Heart left ventricle (tissue), 16 donors: ENCODE measurements around the gene HOXB2. TPM values are rescaled to one million over a fixed set of nuclear protein-coding genes. Genes with fewer than 3 reads are reported as not detected.
A peak's percentile ranks its signal among the peaks of the same experiment; 100 is the strongest.

ENCODE experiments used
- ATAC-seq, 4 donors: fragments of 200-7000 bp; cut with Tn5 transposase; one replicate each; pipeline ENCODE4 v1.9.1; 2020 to 2022; ENCODE audit warnings: moderate library complexity in 4 of 4, mild to moderate bottlenecking in 3 of 4, moderate number of reproducible peaks in 1 of 4
- DNase-seq, 5 donors: peaks; one replicate each; pipeline ENCODE4 v3.0.0-alpha.2; 2020
- H3K27ac ChIP-seq, 12 donors: fragments of 200-600 bp; sonication (generic) in 4 of 12; one replicate each; pipeline versions ENCODE4 v1.5.0 to v1.8.0; 2016 to 2022; ENCODE audit warnings: mild to moderate bottlenecking in 2 of 12
- H3K27me3 ChIP-seq, 9 donors: fragments of 200-600 bp; sonication (generic) in 2 of 9; one replicate each; pipeline versions ENCODE4 v1.5.1 to v1.8.0; 2016 to 2022; ENCODE audit warnings: mild to moderate bottlenecking in 3 of 9
- H3K36me3 ChIP-seq, 9 donors: fragments of 200-600 bp; sonication (generic) in 2 of 9; one replicate each; pipeline versions ENCODE4 v1.5.0 to v1.8.0; 2018 to 2022; ENCODE audit warnings: mild to moderate bottlenecking in 2 of 9
- H3K4me1 ChIP-seq, 12 donors: fragments of 200-600 bp; sonication (generic) in 4 of 12; one replicate each; pipeline versions ENCODE4 v1.5.0 to v1.8.0; 2016 to 2022; ENCODE audit warnings: mild to moderate bottlenecking in 3 of 12
- H3K4me3 ChIP-seq, 12 donors: fragments of 200-600 bp; sonication (generic) in 4 of 12; one replicate each; pipeline versions ENCODE4 v1.5.0 to v1.8.0; 2017 to 2022; ENCODE audit warnings: mild to moderate bottlenecking in 9 of 12, moderate library complexity in 4 of 12
- H3K9me3 ChIP-seq, 12 donors: fragments of 200-600 bp; sonication (generic) in 4 of 12; one replicate each; pipeline versions ENCODE4 v1.5.0 to v1.8.0; 2016 to 2022; ENCODE audit warnings: mild to moderate bottlenecking in 1 of 12
- POLR2A ChIP-seq, 2 donors: fragments of 450-650 bp; IDR thresholded peaks; one replicate each; pipeline ENCODE4 v1.6.1; 2017; ENCODE audit warnings: antibody characterized with exemption in 2 of 2, mild to moderate bottlenecking in 2 of 2, moderate library complexity in 2 of 2
- WGBS, 4 donors: extraction: QIAGEN DNeasy Blood & Tissue Kit in 2 of 4; methylation state at CpG; one replicate each; pipeline versions ENCODE4 v1.1.5 to v1.1.7; 2013 to 2018; 5-methylcytosine and 5-hydroxymethylcytosine counted together
- intact Hi-C, 10 donors: fragments of 100-400 bp; cut with DNase I; formaldehyde crosslinking; loops; one replicate each; pipeline versions ENCODE4 v1.11.1 to v1.14.2; 2022
- polyA plus RNA-seq, 2 donors: library from polyadenylated mRNA; stranded (reverse); fragments of 200-250 nt; gene quantifications; one replicate each; pipeline ENCODE4 v1.2.3, GENCODE V29; 2013
- total RNA-seq, 9 donors: library from RNA; depleted of rRNA in 2 of 9; stranded (reverse); fragments of >200 nt in 2 of 9; fragmentation: NEBNext Ultra II Directional in 3 of 9; extraction: Animal tissue kit (Norgen Biotek cat#: 25700) in 3 of 9; gene quantifications; one replicate each; pipeline versions ENCODE4 v1.1.0 to v1.2.4, GENCODE V29; 2016 to 2023
- TF ChIP-seq, protein P1 (sequence below), 12 donors: fragments of 200-600 bp; sonication (generic) in 4 of 12; IDR thresholded peaks; one replicate each; pipeline versions ENCODE4 v1.5.0 to v1.8.0; 2018 to 2022; ENCODE audit warnings: antibody characterized with exemption in 12 of 12, mild to moderate bottlenecking in 5 of 12
- donor health status: ischemic (EF 13 %, LVEDD 7.1; RV severe dilation, severe dysfunction).
- donor health status: healthy with polysubstance abuse.
- donor health status: DM: no; HTN: yes; CAD: no.
- donor health status: DM: no; HTN: no; CAD: no.
- donor health status: ischemic (EF 25% LVEDD 6.9; RV normal size, moderate dysfunction).
- donor health status: ischemic (EF 25% LVEDD 5.7; RV mildly dilated, moderate dysfunction).
- donor health status: healthy.
- donor health status: DM: yes; HTN: yes; CAD: no.
- donor health status: ischemic (EF 35%, LVEDD 5.7; RV mildly dilated, moderate dysfunction).
- donor health status: nonischemic (EF 11% LVEDD 7.7; RV severe dilation, severe dysfunction).
- donor health status: DM: yes; HTN: yes; CAD: no.
- donor health status: PGD.
- donor health status: ischemic (EF 29% LVEDD 5.4; RV normal size, mild dysfunction).
- donor health status: nonischemic (EF 23%, LVEDD 6.1; RV moderate dilation, normal function).

Gene HOXB2
- total and polyA plus RNA-seq, 11 donors, result 0.81 to 6.9 (median 3.0) TPM

DNA sequence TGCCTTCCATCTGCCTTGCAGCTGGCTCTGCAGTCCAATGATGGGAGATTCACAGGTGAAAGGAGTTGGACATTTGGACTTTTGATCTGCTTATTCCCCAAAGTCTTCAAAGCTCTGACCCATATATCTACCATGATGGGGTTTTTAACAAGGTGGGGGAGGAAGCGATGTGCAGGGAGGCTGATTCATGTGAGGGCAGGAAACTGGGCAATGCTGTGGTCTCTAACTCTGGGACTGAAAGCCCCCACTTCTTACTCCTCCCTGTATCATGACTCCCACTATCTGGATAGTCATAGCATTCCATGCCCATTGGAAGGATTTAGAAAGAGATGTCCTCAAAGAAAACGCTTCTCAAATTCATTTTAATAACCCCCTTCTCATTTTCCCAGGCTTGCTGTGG is 30.4 kb downstream of the HOXB2 start:
- ATAC-seq, result no peak
- peaks cover 0 to 3% (median 0%) of the 10 kb centered on the region in 12 donors for H3K4me1 ChIP-seq
- intact Hi-C loops, result no loop called here
- H3K4me3 ChIP-seq, result no peak overlapping the region
- H3K9me3 ChIP-seq, result no peaks in the 10 kb centered on the region
- H3K27me3 ChIP-seq, result peaks cover 0 to 91% (median 47%) of the 10 kb centered on the region in 9 donors
- TF ChIP-seq POLR2A (IDR thresholded peaks at IDR 0.05), result no peak
- TF ChIP-seq, protein P1, sequence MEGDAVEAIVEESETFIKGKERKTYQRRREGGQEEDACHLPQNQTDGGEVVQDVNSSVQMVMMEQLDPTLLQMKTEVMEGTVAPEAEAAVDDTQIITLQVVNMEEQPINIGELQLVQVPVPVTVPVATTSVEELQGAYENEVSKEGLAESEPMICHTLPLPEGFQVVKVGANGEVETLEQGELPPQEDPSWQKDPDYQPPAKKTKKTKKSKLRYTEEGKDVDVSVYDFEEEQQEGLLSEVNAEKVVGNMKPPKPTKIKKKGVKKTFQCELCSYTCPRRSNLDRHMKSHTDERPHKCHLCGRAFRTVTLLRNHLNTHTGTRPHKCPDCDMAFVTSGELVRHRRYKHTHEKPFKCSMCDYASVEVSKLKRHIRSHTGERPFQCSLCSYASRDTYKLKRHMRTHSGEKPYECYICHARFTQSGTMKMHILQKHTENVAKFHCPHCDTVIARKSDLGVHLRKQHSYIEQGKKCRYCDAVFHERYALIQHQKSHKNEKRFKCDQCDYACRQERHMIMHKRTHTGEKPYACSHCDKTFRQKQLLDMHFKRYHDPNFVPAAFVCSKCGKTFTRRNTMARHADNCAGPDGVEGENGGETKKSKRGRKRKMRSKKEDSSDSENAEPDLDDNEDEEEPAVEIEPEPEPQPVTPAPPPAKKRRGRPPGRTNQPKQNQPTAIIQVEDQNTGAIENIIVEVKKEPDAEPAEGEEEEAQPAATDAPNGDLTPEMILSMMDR (IDR thresholded peaks at IDR 0.05), result no peak
- no peak overlapping the region for H3K27ac ChIP-seq
- H3K36me3 ChIP-seq, result no peaks in the 10 kb centered on the region
- 69 to 81% (median 74%) methylated on average over 2 of the region's 2 CpGs for WGBS, 4 donors
- DNase-seq, result no peak

DNA sequence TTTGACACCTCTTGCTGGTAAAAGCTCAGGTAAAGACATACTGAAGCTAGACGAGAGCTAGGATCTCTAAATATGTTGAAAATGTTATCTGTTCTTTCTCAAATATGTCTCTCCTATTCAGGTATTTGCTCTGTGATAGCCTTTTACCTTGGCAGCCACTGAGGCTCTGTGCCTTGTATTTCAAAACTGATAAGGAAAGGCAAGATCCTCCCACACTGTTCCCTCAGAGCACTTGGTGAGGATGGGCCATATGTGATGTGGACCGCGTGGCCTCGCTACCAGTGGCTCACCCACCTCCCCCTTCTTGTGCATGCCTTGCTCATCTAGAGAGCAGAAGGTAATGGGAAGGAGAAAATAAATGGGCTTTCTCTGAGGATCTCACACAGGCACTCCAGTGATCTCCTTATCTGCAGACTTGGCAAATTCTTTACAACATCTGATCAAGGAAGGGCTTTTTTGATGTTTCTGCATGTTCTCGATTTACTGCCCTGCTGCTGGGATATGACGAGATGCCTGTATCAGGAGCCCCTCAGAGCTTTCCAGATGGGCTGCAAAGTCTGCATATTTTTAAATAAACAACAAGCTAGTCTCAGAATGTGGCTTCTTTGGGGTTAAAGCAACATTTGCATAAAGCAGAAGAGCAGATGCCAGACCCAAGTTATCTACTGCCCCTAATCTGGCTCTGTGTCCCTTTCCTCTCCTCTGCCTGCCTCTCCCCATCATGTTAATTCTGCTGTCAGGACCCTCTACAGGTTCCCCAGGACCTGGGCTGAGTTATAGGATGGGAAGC is 31.0 kb downstream of the HOXB2 start:
- TF ChIP-seq POLR2A (IDR thresholded peaks at IDR 0.05), result no peak
- TF ChIP-seq, protein P1 (IDR thresholded peaks at IDR 0.05), result no peak
- WGBS, 4 donors, result 31 to 44% (median 42%) methylated on average over 6 of the region's 6 CpGs
- peak overlapping the region in 1 of 12 donors; percentile 61 for H3K27ac ChIP-seq
- ATAC-seq (no peak), DNase-seq (no peak)
- peaks cover 0 to 3% (median 0%) of the 10 kb centered on the region in 12 donors for H3K4me1 ChIP-seq
- H3K9me3 ChIP-seq, result no peaks in the 10 kb centered on the region
- H3K4me3 ChIP-seq, result no peak overlapping the region
- peaks cover 0 to 91% (median 43%) of the 10 kb centered on the region in 9 donors for H3K27me3 ChIP-seq
- no peaks in the 10 kb centered on the region for H3K36me3 ChIP-seq
- intact Hi-C loops, result no loop called here

DNA sequence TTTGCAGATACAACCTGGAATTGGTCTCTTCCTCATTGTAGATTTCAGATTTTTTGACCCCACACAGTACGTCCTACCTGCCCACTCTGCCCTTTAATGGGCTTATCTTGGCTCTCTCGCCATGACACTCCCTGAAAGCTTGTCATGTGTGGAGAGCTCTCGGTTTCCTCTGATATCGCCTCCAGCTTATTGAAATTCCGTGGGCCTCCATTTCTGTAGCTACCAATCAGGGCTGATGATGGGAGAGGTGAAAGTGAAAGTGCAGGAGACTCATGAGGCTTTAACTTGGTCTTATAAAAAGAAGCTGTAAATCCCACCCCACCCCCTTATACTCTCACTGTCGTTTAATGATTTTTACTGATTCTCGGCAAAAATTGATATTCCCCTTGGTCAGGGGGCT is 31.8 kb downstream of the HOXB2 start:
- H3K36me3 ChIP-seq, result no peaks in the 10 kb centered on the region
- intact Hi-C loops, result no loop called here
- peak overlapping the region in 1 of 12 donors; percentile 61 for H3K27ac ChIP-seq
- H3K9me3 ChIP-seq, result no peaks in the 10 kb centered on the region
- H3K27me3 ChIP-seq, result peaks cover 0 to 93% (median 49%) of the 10 kb centered on the region in 9 donors
- DNase-seq (no peak), ATAC-seq (no peak)
- TF ChIP-seq, protein P1 (IDR thresholded peaks at IDR 0.05), result no peak
- TF ChIP-seq POLR2A (IDR thresholded peaks at IDR 0.05), result no peak
- peaks cover 0 to 3% (median 0%) of the 10 kb centered on the region in 12 donors for H3K4me1 ChIP-seq
- no peak overlapping the region for H3K4me3 ChIP-seq
- WGBS, 4 donors, result 31 to 54% (median 42%) methylated on average over 7 of the region's 7 CpGs

DNA sequence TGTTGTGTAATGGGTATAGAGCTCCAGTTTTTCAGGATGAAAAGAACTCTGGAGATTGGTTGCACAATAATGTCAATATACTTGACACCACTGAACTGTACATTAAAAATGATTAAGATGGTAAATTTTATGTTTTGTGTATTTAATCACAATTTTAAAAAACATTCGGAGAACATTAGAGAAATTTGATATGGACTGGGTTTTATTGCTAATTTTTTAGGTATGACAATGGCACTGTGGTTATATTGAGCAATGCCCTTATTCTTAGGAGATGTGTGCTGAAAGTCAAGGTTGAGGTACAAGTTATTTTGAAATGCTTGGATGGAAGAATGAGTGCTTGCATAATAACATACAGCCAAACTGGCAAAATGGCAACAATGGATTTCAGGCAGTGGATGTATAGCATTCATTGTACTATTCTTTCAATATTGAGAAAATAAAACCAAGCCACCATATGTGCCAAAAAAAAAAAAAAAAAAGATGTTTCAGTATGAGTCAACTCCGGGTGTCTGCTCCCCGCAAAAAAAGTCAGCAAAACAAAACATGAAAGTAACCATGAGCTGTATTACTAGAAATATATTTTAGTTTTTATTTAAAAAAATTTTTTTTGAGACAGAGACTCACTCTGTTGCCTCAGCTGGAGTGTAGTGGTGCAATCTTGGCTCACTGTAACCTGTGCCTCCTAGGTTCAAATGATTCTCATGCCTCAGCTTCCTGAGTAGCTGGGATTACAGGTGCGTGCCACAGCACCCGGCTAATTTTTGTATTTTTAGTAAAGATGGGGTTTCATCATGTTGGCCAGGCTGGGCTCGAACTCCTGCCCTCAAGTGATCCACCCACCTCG is 33.9 kb downstream of the HOXB2 start:
- Histone ChIP-seq H3K4me1 (peaks cover 0 to 3% (median 0%) of the 10 kb centered on the region in 12 donors), H3K27ac (no peak overlapping the region), H3K9me3 (no peaks in the 10 kb centered on the region), H3K4me3 (no peak overlapping the region), H3K27me3 (peaks cover 0 to 84% (median 38%) of the 10 kb centered on the region in 9 donors), H3K36me3 (no peaks in the 10 kb centered on the region)
- ATAC-seq, result no peak
- DNase-seq, result no peak
- intact Hi-C loops, result no loop called here
- TF ChIP-seq, protein P1 (IDR thresholded peaks at IDR 0.05), result no peak
- no peak for TF ChIP-seq POLR2A (IDR thresholded peaks at IDR 0.05)
- WGBS, 4 donors, result 85 to 93% (median 89%) methylated on average over 7 of the region's 7 CpGs
